Left kidney (tissue), 2 donors: ENCODE results near the gene TUBGCP5. TPM values are rescaled to one million over a fixed set of nuclear protein-coding genes. Genes with fewer than 3 reads are reported as not detected.

ENCODE experiments used
- DNase-seq: peaks from one replicate; pipeline ENCODE4 v3.0.0-alpha.2; 2013
- polyA plus RNA-seq: library from polyadenylated mRNA; unstranded; fragments of 120-200 nt; gene quantifications from one replicate; pipeline ENCODE4 v1.2.1, GENCODE V29; 2013; ENCODE audit not compliant: insufficient read length

Gene TUBGCP5
- polyA plus RNA-seq, 1 donor = 41.0 TPM

DNA sequence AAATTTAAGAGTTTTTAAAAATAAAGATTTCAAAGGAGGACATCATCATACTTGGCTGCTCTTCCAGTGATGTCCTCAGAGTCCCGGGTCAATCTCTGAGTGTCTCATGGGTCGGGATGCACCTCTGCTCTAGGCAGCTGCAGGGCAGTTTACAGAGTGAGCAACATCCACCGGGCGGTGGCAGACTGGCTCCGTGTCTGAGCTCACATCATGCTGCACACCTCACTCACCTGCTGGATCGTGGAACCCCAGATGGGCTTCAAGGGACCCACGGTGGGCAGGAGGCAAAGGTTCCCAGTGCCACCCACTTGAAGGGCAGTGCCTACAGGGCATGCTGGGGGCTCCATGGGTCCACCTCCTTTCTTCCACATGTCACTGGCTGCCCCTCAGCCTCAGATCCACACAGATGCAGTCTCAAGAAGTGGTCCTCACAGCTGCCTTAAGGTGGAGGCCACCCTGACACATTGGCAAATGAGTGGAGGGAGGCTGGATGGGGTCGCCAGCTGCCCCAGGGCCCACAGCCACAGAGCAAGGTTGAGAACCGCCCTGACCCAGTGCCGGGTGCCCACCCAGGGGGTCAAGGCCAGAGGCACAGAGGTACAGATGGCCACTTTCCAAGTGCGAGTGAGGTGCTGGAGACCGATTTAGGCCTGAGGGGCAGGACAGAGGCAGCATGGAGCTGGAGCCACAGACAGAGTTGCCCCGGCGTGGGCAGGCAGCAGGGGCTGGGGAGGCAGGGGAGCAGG, 84.4 kb downstream of the TUBGCP5 start:
- no peak for DNase-seq

GRCh38 chr15:22954326-22954725, 85.0 kb downstream of the TUBGCP5 start:
- no peak for DNase-seq

- DNase-seq = no peak
These were observed 86.4 kb downstream of the TUBGCP5 start for GRCh38 chr15:22952796-22953579.

DNA sequence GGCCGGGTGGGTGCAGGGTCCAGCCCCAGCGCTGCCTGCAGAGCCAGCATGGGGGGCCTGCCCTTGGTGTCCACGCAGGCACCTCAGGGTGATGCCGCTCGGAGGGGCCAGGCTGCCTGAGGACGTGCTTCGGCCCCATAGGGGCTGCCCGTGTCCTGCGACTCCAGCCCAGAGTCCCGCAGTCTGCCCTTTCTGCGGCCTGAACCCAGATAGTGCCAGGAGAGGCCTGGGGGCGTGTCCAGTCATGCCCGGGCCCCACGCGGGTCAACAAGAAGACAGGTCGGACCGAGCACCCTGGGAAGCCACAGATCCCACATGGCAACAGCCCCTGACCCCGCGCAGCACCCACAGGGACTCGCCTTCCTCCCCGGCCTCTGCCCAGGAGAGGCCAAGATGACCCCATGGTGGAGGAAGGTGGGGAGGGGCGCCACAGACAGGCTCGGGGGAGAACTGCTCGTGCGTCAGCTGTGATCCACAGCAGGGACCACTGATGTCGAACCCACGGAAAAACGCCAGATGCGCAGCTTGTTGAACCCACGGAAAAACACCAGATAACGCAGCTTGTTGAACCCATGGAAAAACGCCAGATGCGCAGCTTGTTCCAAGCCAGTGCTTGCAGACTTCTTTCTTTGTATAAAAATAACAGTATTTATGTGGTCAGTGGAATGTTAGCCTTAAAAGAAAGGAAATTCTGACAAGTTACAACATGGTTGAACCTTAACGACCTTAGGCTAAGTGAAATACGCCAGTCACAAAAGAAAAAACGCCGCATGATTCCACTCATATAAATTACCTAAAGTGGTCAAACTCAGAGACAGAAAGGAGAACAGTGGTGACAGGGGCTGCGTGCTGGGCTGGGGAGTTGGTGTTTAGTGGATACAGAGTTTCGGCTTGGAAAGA, 87.7 kb downstream of the TUBGCP5 start:
- DNase-seq = no peak

- DNase-seq = no peak
These were observed 88.4 kb downstream of the TUBGCP5 start for GRCh38 chr15:22951031-22951380.

GRCh38 chr15:22950256-22950990, 88.9 kb downstream of the TUBGCP5 start:
- DNase-seq = no peak

Other genes with a start within 250 kb of the TUBGCP5 start
- 60.6 TPM for gene NIPA2, start 200.9 kb downstream of the TUBGCP5 start, polyA plus RNA-seq
- 94.5 TPM for gene CYFIP1, start 59.2 kb downstream of the TUBGCP5 start, polyA plus RNA-seq
- not detected for gene GOLGA6L1, start 97.3 kb upstream of the TUBGCP5 start, polyA plus RNA-seq